Neural cell (in vitro differentiated cells): Measurements from ENCODE around the gene GPR42. TPM values are rescaled to one million over a fixed set of nuclear protein-coding genes. Genes with fewer than 3 reads are reported as not detected.

Experiments used
- H2AFZ ChIP-seq: fragments of 200-600, 300-800 bp; sonication (generic), shearing (Covaris generic); 2 replicates; pipeline ENCODE4 v1.6.0; 2014; ENCODE audit warnings: low read depth, mild to moderate bottlenecking, antibody characterized with exemption, low read length, moderate library complexity
- H3F3A ChIP-seq: fragments of 200-600 bp; shearing (Covaris generic); 2 replicates; pipeline ENCODE4 v1.6.1; 2016; ENCODE audit warnings: mild to moderate bottlenecking, moderate library complexity, mixed read lengths, antibody characterized with exemption, low read length; ENCODE audit not compliant: insufficient read depth, poor library complexity, severe bottlenecking
- H3K27ac ChIP-seq: fragments of 200-600, 300-800 bp; sonication (generic), shearing (Covaris generic); 2 replicates; pipeline ENCODE4 v1.5.1; 2014; ENCODE audit warnings: mild to moderate bottlenecking, low read length, moderate library complexity
- H3K27me3 ChIP-seq: fragments of 300-800, 200-600 bp; sonication (generic), shearing (Covaris generic); 2 replicates; pipeline ENCODE4 v1.6.0; 2014; ENCODE audit warnings: mild to moderate bottlenecking, low read depth, low read length, moderate library complexity; ENCODE audit not compliant: insufficient read depth
- H3K36me3 ChIP-seq: fragments of 300-800, 200-600 bp; sonication (generic), shearing (Covaris generic); 2 replicates; pipeline ENCODE4 v1.5.1; 2014; ENCODE audit warnings: mild to moderate bottlenecking, antibody characterized with exemption, low read length, moderate library complexity; ENCODE audit not compliant: insufficient read depth
- H3K4me2 ChIP-seq: fragments of 300-800, 200-600 bp; sonication (generic), shearing (Covaris generic); 2 replicates; pipeline ENCODE4 v1.6.0; 2014; ENCODE audit warnings: mild to moderate bottlenecking, low read length
- H3K4me3 ChIP-seq: fragments of 300-800, 200-600 bp; sonication (generic), shearing (Covaris generic); 2 replicates; pipeline ENCODE4 v1.5.1; 2014; ENCODE audit warnings: mild to moderate bottlenecking, low read length, moderate library complexity
- H3K79me2 ChIP-seq: fragments of 200-600 bp; shearing (Covaris generic); replicated peaks from 2 replicates; pipeline ENCODE4 v1.6.0; 2014; ENCODE audit warnings: mild to moderate bottlenecking, low read length, moderate library complexity; ENCODE audit not compliant: insufficient read depth
- H3K9ac ChIP-seq: fragments of 300-800, 200-600 bp; sonication (generic), shearing (Covaris generic); 2 replicates; pipeline ENCODE4 v1.6.1; 2016; ENCODE audit warnings: mild to moderate bottlenecking, low read length, mixed read lengths
- H3K9me2 ChIP-seq: fragments of 200-600 bp; shearing (Covaris generic); 2 replicates; pipeline ENCODE4 v1.6.1; 2016; ENCODE audit warnings: mild to moderate bottlenecking, low read length, mixed read lengths; ENCODE audit not compliant: insufficient read depth
- H3K9me3 ChIP-seq: fragments of 200-600, 300-800 bp; sonication (generic), shearing (Covaris generic); 2 replicates; pipeline ENCODE4 v1.6.1; 2016; ENCODE audit warnings: mild to moderate bottlenecking, mixed run types, low read length, moderate library complexity, mixed read lengths
- H4K20me1 ChIP-seq: fragments of 200-600 bp; shearing (Covaris generic); 2 replicates; pipeline ENCODE4 v1.6.1; 2016; ENCODE audit warnings: mild to moderate bottlenecking, mixed run types; ENCODE audit not compliant: insufficient read depth
- CTCF ChIP-seq: fragments of 450-650 bp; IDR thresholded peaks from 2 replicates; pipeline ENCODE4 v1.5.1; 2014; ENCODE audit warnings: antibody characterized with exemption, mild to moderate bottlenecking, moderate library complexity; ENCODE audit not compliant: poor library complexity, severe bottlenecking
- EP300 ChIP-seq: fragments of 450-650 bp; conservative IDR thresholded peaks from 2 replicates; pipeline ENCODE4 v1.6.1; 2014; ENCODE audit warnings: antibody characterized with exemption, mild to moderate bottlenecking, moderate library complexity; ENCODE audit not compliant: poor library complexity, severe bottlenecking
- EZH2 ChIP-seq: fragments of 200-600, 300-800 bp; shearing (Covaris generic), sonication (generic); IDR thresholded peaks from 2 replicates; pipeline ENCODE4 v1.6.1; 2014; ENCODE audit warnings: antibody characterized with exemption, low read length, borderline replicate concordance, mild to moderate bottlenecking; ENCODE audit not compliant: insufficient read depth, poor library complexity, severe bottlenecking
- MXI1 ChIP-seq: fragments of 450-650 bp; conservative IDR thresholded peaks from 2 replicates; pipeline ENCODE4 v1.6.1; 2014; ENCODE audit warnings: antibody characterized with exemption, mild to moderate bottlenecking; ENCODE audit not compliant: poor library complexity, severe bottlenecking
- POLR2AphosphoS5 ChIP-seq: IDR thresholded peaks from 2 replicates; pipeline ENCODE4 v1.6.1; 2012
- RAD21 ChIP-seq: fragments of 450-650 bp; conservative IDR thresholded peaks from 2 replicates; pipeline ENCODE4 v1.6.1; 2014; ENCODE audit warnings: antibody characterized with exemption, mild to moderate bottlenecking, moderate library complexity
- REST ChIP-seq: IDR thresholded peaks from 2 replicates; pipeline ENCODE4 v1.6.1; 2012; ENCODE audit warnings: borderline replicate concordance
- SMC3 ChIP-seq: fragments of 450-650 bp; conservative IDR thresholded peaks from 2 replicates; pipeline ENCODE4 v1.6.1; 2014; ENCODE audit warnings: antibody characterized with exemption, mild to moderate bottlenecking, moderate library complexity; ENCODE audit not compliant: poor library complexity
- TAF1 ChIP-seq: IDR thresholded peaks from 2 replicates; pipeline ENCODE4 v1.6.1; 2012; ENCODE audit warnings: low read depth
- polyA plus RNA-seq: library from polyadenylated mRNA; depleted of rRNA; stranded (reverse); fragments of >200 nt; gene quantifications from 2 replicates; pipeline ENCODE4 v1.2.3, GENCODE V29; 2014

GPR42 gene
- polyA plus RNA-seq, 1 donor from 2014 or later: not detected

GRCh38 chr19:35396240-35396885 lies 25.5 kb downstream of the GPR42 start:
- H3F3A ChIP-seq: no peaks in the 10 kb centered on the region
- no peaks in the 10 kb centered on the region for H3K79me2 ChIP-seq
- H3K27me3 ChIP-seq: no peaks in the 10 kb centered on the region
- H3K4me2 ChIP-seq: no peak overlapping the region
- H4K20me1 ChIP-seq: no peaks in the 10 kb centered on the region
- H3K4me3 ChIP-seq: no peak overlapping the region
- H3K36me3 ChIP-seq: no peaks in the 10 kb centered on the region
- no peaks in the 10 kb centered on the region for H3K9me2 ChIP-seq
- H3K9me3 ChIP-seq: no peaks in the 10 kb centered on the region
- no peak overlapping the region for H3K27ac ChIP-seq
- H2AFZ ChIP-seq: no peak overlapping the region
- H3K9ac ChIP-seq: no peak overlapping the region
- TF ChIP-seq EZH2 (no peak), CTCF (no peak), REST (no peak), RAD21 (no peak), TAF1 (no peak), EP300 (no peak)

GRCh38 chr19:35397064-35397463 lies 26.2 kb downstream of the GPR42 start:
- Histone ChIP-seq H4K20me1 (no peaks in the 10 kb centered on the region), H3K9me3 (no peaks in the 10 kb centered on the region), H3K4me2 (no peak overlapping the region), H3K27me3 (no peaks in the 10 kb centered on the region), H2AFZ (no peak overlapping the region), H3K4me3 (no peak overlapping the region), H3K9ac (no peak overlapping the region), H3K36me3 (no peaks in the 10 kb centered on the region), H3K79me2 (no peaks in the 10 kb centered on the region), H3K27ac (no peak overlapping the region), H3F3A (no peaks in the 10 kb centered on the region), H3K9me2 (no peaks in the 10 kb centered on the region)
- TF ChIP-seq EZH2 (no peak), SMC3 (no peak), REST (no peak), EP300 (no peak), TAF1 (no peak), CTCF (no peak), POLR2AphosphoS5 (no peak), RAD21 (no peak), MXI1 (no peak)
